Activated B cell treated with CpG ODN at 0.5 μM for 24 hours (primary cell): ENCODE data around the gene NLN. TPM values are rescaled to one million over a fixed set of nuclear protein-coding genes. Genes with fewer than 3 reads are reported as not detected.

Source experiments
- ATAC-seq: fragments of 200-7000 bp; cut with Tn5 transposase; one replicate; pipeline ENCODE4 v1.10.0; 2021; ENCODE audit warnings: low read depth, mild to moderate bottlenecking, moderate library complexity
- CTCF ChIA-PET: fragments of 350-600 bp; sonication (Branson Sonifier 250); formaldehyde crosslinking; loops from one replicate; lab custom pipeline; 2021; ENCODE audit warnings: antibody characterized with exemption; lab: Charles Lee
- POLR2A ChIA-PET: fragments of 350-600 bp; sonication (Branson Sonifier 250); formaldehyde crosslinking; loops from one replicate; lab custom pipeline; 2021; ENCODE audit warnings: antibody characterized with exemption; lab: Charles Lee
- DNase-seq: peaks from one replicate; pipeline ENCODE4 v3.0.0; 2022
- H3K27ac Mint-ChIP-seq: one replicate; pipeline ENCODE4 v1.8.0; 2020; ENCODE audit warnings: mixed read lengths
- H3K27me3 Mint-ChIP-seq: one replicate; pipeline ENCODE4 v1.8.0; 2021; ENCODE audit warnings: mixed read lengths
- H3K36me3 Mint-ChIP-seq: one replicate; pipeline ENCODE4 v1.8.0; 2021; ENCODE audit warnings: low read depth, mixed read lengths
- H3K4me1 Mint-ChIP-seq: one replicate; pipeline ENCODE4 v1.8.0; 2021; ENCODE audit warnings: mixed read lengths
- H3K4me3 Mint-ChIP-seq: one replicate; pipeline ENCODE4 v1.8.0; 2020; ENCODE audit warnings: mild to moderate bottlenecking, mixed read lengths
- H3K9me3 Mint-ChIP-seq: one replicate; pipeline ENCODE4 v1.8.0; 2020; ENCODE audit warnings: mixed read lengths
- CTCF ChIP-seq: fragments of 200-600 bp; IDR thresholded peaks from one replicate; pipeline ENCODE4 v1.8.0; 2022; ENCODE audit warnings: antibody characterized with exemption, mild to moderate bottlenecking
- intact Hi-C: fragments of 100-400 bp; cut with micrococcal nuclease; formaldehyde crosslinking; loops from one replicate; pipeline ENCODE4 v1.15.1; 2024
- total RNA-seq: library from RNA; stranded (reverse); gene quantifications from 2 replicates; pipeline ENCODE4 v1.2.3, GENCODE V29; 2022

Gene NLN
- total RNA-seq, 1 donor from 2014 or later: 16.5 TPM

- H3K36me3 Mint-ChIP-seq: peaks cover 38% of the 10 kb centered on the region
- ChIA-PET CTCF (no interaction called here), POLR2A (no interaction called here)
- H3K9me3 Mint-ChIP-seq: no peaks in the 10 kb centered on the region
- peaks cover 18% of the 10 kb centered on the region for H3K4me1 Mint-ChIP-seq
- H3K27me3 Mint-ChIP-seq: no peaks in the 10 kb centered on the region
- no peak overlapping the region for H3K27ac Mint-ChIP-seq
- ATAC-seq (no peak), DNase-seq (no peak)
- intact Hi-C loops: no loop called here
- H3K4me3 Mint-ChIP-seq: no peak overlapping the region
- no peak for TF ChIP-seq CTCF
These were observed 20.0 kb upstream of the NLN start for GRCh38 chr5:65702036-65702435.

- POLR2A ChIA-PET: no interaction called here
- intact Hi-C loops: no loop called here
These were observed 17.3 kb upstream of the NLN start for GRCh38 chr5:65704621-65705239.

GRCh38 chr5:65707663-65708062 lies 14.3 kb upstream of the NLN start:
- H3K27me3 Mint-ChIP-seq: no peaks in the 10 kb centered on the region
- no peak for TF ChIP-seq CTCF
- intact Hi-C loops: no loop called here
- H3K27ac Mint-ChIP-seq: no peak overlapping the region
- no peak for DNase-seq
- ChIA-PET CTCF (interaction anchor here (1.2 kb wide), 1 partner anchor 14 kb away, joined by 3 read pairs; the partner anchor contains the start of genes NLN and SGTB), POLR2A (no interaction called here)
- H3K4me3 Mint-ChIP-seq: no peak overlapping the region
- peaks cover 35% of the 10 kb centered on the region for H3K36me3 Mint-ChIP-seq
- ATAC-seq: no peak
- H3K9me3 Mint-ChIP-seq: no peaks in the 10 kb centered on the region
- H3K4me1 Mint-ChIP-seq: no peaks in the 10 kb centered on the region

More at GRCh38 chr5:65704621-65705239, 17.3 kb upstream of the NLN start:
- no peak overlapping the region for H3K4me3 Mint-ChIP-seq
- no peak for TF ChIP-seq CTCF
- no peaks in the 10 kb centered on the region for H3K27me3 Mint-ChIP-seq
- CTCF ChIA-PET: no interaction called here
- H3K36me3 Mint-ChIP-seq: peaks cover 33% of the 10 kb centered on the region
- no peaks in the 10 kb centered on the region for H3K4me1 Mint-ChIP-seq
- ATAC-seq (no peak), DNase-seq (no peak)
- H3K27ac Mint-ChIP-seq: no peak overlapping the region
- no peaks in the 10 kb centered on the region for H3K9me3 Mint-ChIP-seq

- Mint-ChIP-seq H3K4me3 (no peak overlapping the region), H3K27ac (no peak overlapping the region), H3K9me3 (no peaks in the 10 kb centered on the region), H3K36me3 (peaks cover 30% of the 10 kb centered on the region), H3K27me3 (no peaks in the 10 kb centered on the region), H3K4me1 (no peaks in the 10 kb centered on the region)
- ChIA-PET CTCF (interaction anchor here (1.2 kb wide), 1 partner anchor 14 kb away, joined by 3 read pairs; the partner anchor contains the start of genes NLN and SGTB), POLR2A (no interaction called here)
- TF ChIP-seq CTCF: no peak
- intact Hi-C loops: no loop called here
- ATAC-seq (no peak), DNase-seq (no peak)
These were observed 13.9 kb upstream of the NLN start for GRCh38 chr5:65708145-65708544.

GRCh38 chr5:65718576-65719310 lies 3.3 kb upstream of the NLN start:
- Mint-ChIP-seq H3K4me1 (peaks cover 20% of the 10 kb centered on the region), H3K27ac (no peak overlapping the region), H3K27me3 (no peaks in the 10 kb centered on the region), H3K9me3 (no peaks in the 10 kb centered on the region), H3K4me3 (no peak overlapping the region), H3K36me3 (peaks cover 13% of the 10 kb centered on the region)
- POLR2A ChIA-PET: no interaction called here
- DNase-seq: no peak
- no peak for TF ChIP-seq CTCF
- intact Hi-C loops: no loop called here
- CTCF ChIA-PET: no interaction called here
- no peak for ATAC-seq
